Left lung (tissue), 10 donors: ENCODE measurements around the gene FKBP15. TPM values are rescaled to one million over a fixed set of nuclear protein-coding genes. Genes with fewer than 3 reads are reported as not detected.
"Not testable (repeated sequence)": the region's sequence is repeated elsewhere in the genome, so short reads cannot be mapped to it uniquely, and the experiment has no call there.

ENCODE experiments used
- ATAC-seq: fragments of 200-7000 bp; cut with Tn5 transposase; one replicate; pipeline ENCODE4 v1.9.1; 2020; ENCODE audit warnings: moderate library complexity
- DNase-seq, 4 donors: peaks; one replicate each; pipeline ENCODE4 v3.0.0-alpha.2; 2013 to 2020
- H3K27ac ChIP-seq, 2 donors: fragments of 200-600 bp; sonication (generic) in 1 of 2; one replicate each; pipeline versions ENCODE4 v1.5.0 to v1.8.0; 2020 to 2021
- H3K27me3 ChIP-seq, 2 donors: fragments of 200-600 bp; sonication (generic) in 1 of 2; one replicate each; pipeline versions ENCODE4 v1.5.0 to v1.8.0; 2020 to 2021
- H3K36me3 ChIP-seq, 2 donors: fragments of 200-600 bp; sonication (generic) in 1 of 2; one replicate each; pipeline versions ENCODE4 v1.5.0 to v1.8.0; 2020 to 2021
- H3K4me1 ChIP-seq, 2 donors: fragments of 200-600 bp; one replicate each; pipeline ENCODE4 v1.8.0; 2021
- H3K4me3 ChIP-seq, 2 donors: fragments of 200-600 bp; sonication (generic) in 1 of 2; one replicate each; pipeline versions ENCODE4 v1.5.0 to v1.8.0; 2020 to 2021; ENCODE audit warnings: mild to moderate bottlenecking in 1 of 2
- H3K9me3 ChIP-seq, 2 donors: fragments of 200-600 bp; sonication (generic) in 1 of 2; one replicate each; pipeline versions ENCODE4 v1.5.0 to v1.8.0; 2020 to 2021
- intact Hi-C, 2 donors: fragments of 100-400 bp; cut with DNase I; formaldehyde crosslinking; loops; one replicate each; pipeline versions ENCODE4 v1.11.2 to v1.14.2; 2022
- polyA plus RNA-seq, 6 donors: library from polyadenylated mRNA; unstranded; fragments of 120-200 nt; gene quantifications; one replicate each; pipeline ENCODE4 v1.2.1, GENCODE V29; 2013; ENCODE audit not compliant: insufficient read length in 6 of 6
- total RNA-seq, 2 donors: library from RNA; stranded (reverse); fragmentation: NEBNext Ultra II Directional; extraction: Animal tissue kit (Norgen Biotek cat#: 25700); gene quantifications; one replicate each; pipeline ENCODE4 v1.2.1, GENCODE V29; 2021
- TF ChIP-seq, protein P1 (sequence below), 2 donors: fragments of 200-600 bp; sonication (generic) in 1 of 2; IDR thresholded peaks; one replicate each; pipeline versions ENCODE4 v1.5.0 to v1.8.0; 2021; ENCODE audit warnings: antibody characterized with exemption in 2 of 2
- donor health status: DM: no; HTN: yes; CAD: no.
- donor health status: DM: no; HTN: no; CAD: no.

FKBP15 gene
- total and polyA plus RNA-seq, 8 donors, result 30.4 to 55.3 (median 33.2) TPM

GRCh38 chr9:113137196-113138168, 83.6 kb downstream of the FKBP15 start:
- no peaks in the 10 kb centered on the region for H3K4me1 ChIP-seq
- TF ChIP-seq, protein P1, sequence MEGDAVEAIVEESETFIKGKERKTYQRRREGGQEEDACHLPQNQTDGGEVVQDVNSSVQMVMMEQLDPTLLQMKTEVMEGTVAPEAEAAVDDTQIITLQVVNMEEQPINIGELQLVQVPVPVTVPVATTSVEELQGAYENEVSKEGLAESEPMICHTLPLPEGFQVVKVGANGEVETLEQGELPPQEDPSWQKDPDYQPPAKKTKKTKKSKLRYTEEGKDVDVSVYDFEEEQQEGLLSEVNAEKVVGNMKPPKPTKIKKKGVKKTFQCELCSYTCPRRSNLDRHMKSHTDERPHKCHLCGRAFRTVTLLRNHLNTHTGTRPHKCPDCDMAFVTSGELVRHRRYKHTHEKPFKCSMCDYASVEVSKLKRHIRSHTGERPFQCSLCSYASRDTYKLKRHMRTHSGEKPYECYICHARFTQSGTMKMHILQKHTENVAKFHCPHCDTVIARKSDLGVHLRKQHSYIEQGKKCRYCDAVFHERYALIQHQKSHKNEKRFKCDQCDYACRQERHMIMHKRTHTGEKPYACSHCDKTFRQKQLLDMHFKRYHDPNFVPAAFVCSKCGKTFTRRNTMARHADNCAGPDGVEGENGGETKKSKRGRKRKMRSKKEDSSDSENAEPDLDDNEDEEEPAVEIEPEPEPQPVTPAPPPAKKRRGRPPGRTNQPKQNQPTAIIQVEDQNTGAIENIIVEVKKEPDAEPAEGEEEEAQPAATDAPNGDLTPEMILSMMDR (IDR thresholded peaks at IDR 0.05), result no peak
- peaks cover 0 to 13% of the 10 kb centered on the region in 2 donors for H3K9me3 ChIP-seq
- no peaks in the 10 kb centered on the region for H3K36me3 ChIP-seq
- intact Hi-C loops, result no loop called here
- ATAC-seq (no peak), DNase-seq (no peak)
- H3K27ac ChIP-seq, result no peak overlapping the region
- H3K4me3 ChIP-seq, result no peak overlapping the region
- H3K27me3 ChIP-seq, result no peaks in the 10 kb centered on the region

DNA sequence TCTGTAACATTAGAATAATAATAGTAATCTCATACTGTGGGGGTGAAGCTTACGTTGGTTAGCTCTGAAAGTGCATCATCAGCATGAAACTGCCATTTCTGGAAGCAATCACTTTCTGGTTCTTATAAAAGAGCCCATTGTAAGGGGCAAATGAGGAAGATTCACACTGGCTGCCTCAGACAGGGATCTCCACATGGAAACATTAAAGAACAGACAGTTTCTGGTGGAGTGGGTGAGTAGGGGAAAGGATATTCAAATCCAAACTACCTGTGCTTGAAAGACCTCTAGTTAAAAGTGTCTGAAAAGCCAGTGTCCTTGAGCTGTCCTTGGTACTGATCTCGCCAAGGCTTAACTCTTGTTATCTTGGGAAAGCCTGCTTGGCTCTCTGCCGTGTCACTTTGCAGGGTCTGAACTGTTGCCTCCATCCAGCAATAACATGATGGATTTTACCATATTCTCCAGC, 89.4 kb downstream of the FKBP15 start:
- Histone ChIP-seq H3K4me1 (no peaks in the 10 kb centered on the region), H3K36me3 (no peaks in the 10 kb centered on the region), H3K9me3 (no peaks in the 10 kb centered on the region), H3K27me3 (peaks cover 0 to 23% of the 10 kb centered on the region in 2 donors), H3K4me3 (no peak overlapping the region), H3K27ac (no peak overlapping the region)
- intact Hi-C loops, result no loop called here
- TF ChIP-seq, protein P1 (IDR thresholded peaks at IDR 0.05), result no peak
- ATAC-seq, result no peak
- DNase-seq, result peak in 1 of 4 donors; percentile 48

DNA sequence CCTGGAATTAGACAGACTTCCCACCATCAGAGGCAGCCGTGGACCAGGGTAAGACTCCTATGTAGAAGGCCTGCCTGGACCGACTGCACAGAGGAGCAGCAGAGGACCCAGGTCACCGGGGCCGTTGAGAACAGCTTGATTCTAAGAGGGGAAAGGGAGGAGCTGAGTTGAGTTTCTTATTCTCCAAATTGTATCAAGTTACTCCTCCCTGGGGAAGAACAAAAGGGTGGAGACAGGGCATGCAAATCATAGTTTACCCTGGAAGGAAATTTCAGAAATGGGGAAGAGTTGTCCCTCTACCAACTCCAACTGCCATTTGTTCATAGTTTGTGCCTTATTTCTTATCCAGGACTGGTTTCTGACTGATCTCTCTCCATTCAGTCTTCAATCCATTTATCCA, 91.2 kb downstream of the FKBP15 start:
- Histone ChIP-seq H3K9me3 (no peaks in the 10 kb centered on the region), H3K4me1 (no peaks in the 10 kb centered on the region), H3K36me3 (no peaks in the 10 kb centered on the region), H3K4me3 (no peak overlapping the region), H3K27ac (no peak overlapping the region), H3K27me3 (peaks cover 0 to 23% of the 10 kb centered on the region in 2 donors)
- ATAC-seq, result no peak
- TF ChIP-seq, protein P1 (IDR thresholded peaks at IDR 0.05), result no peak
- DNase-seq, result no peak
- intact Hi-C loops, result no loop called here

- Histone ChIP-seq H3K27me3 (peaks cover 0 to 23% of the 10 kb centered on the region in 2 donors), H3K4me3 (no peak overlapping the region), H3K9me3 (no peaks in the 10 kb centered on the region), H3K4me1 (no peaks in the 10 kb centered on the region), H3K27ac (no peak overlapping the region), H3K36me3 (no peaks in the 10 kb centered on the region)
- intact Hi-C loops, result no loop called here
- TF ChIP-seq, protein P1 (IDR thresholded peaks at IDR 0.05), result no peak
- ATAC-seq (no peak), DNase-seq (no peak)
Observed at GRCh38 chr9:113129466-113129865, 91.6 kb downstream of the FKBP15 start.

- ATAC-seq, result peak; percentile 49
- Histone ChIP-seq H3K36me3 (no peaks in the 10 kb centered on the region), H3K9me3 (no peaks in the 10 kb centered on the region), H3K4me1 (no peaks in the 10 kb centered on the region), H3K4me3 (no peak overlapping the region), H3K27ac (no peak overlapping the region), H3K27me3 (peaks cover 0 to 6% of the 10 kb centered on the region in 2 donors)
- intact Hi-C loops, result no loop called here
- no peak for DNase-seq
- TF ChIP-seq, protein P1 (IDR thresholded peaks at IDR 0.05), result no peak
Observed at GRCh38 chr9:113125386-113126035, 95.6 kb downstream of the FKBP15 start.

DNA sequence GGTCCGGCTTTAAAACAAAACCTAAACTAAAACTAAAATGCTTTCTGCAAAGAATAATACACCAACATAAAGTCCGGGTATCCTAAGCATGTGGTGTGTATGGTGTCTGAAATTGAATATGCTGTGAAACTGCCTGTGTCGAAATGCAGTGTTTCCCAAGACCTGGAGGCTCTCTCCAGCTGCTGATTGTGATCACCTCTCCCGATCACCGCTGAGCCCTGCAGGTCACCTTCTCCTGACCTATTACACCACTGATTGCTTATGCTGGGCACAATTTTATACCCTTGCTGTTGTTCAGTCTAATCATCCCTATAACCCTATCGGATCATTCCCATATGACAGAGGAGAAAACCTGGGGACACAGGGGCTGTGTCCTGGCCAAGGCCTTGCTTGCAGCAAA, 102.2 kb downstream of the FKBP15 start:
- H3K27me3 ChIP-seq, H3K27ac ChIP-seq, ATAC-seq, H3K36me3 ChIP-seq, H3K4me3 ChIP-seq, intact Hi-C loops, H3K4me1 ChIP-seq, H3K9me3 ChIP-seq, DNase-seq: not testable (repeated sequence)
